ENCODE data around the gene KIF25.
"Not testable (repeated sequence)": the region's sequence is repeated elsewhere in the genome, so short reads cannot be mapped to it uniquely, and the experiment has no call there.

Gene KIF25

GRCh38 chr6:167996424-167997199 is 859 bp upstream of the KIF25 start:
- no peak for DNase-seq

GRCh38 chr6:167998215-167998614 is 744 bp downstream of the KIF25 start:
- no peak for DNase-seq

GRCh38 chr6:168000198-168001028 is 2.9 kb downstream of the KIF25 start:
- no peak for DNase-seq

GRCh38 chr6:168001029-168001332 is 3.5 kb downstream of the KIF25 start:
- DNase-seq: no peak

- not testable (repeated sequence) for DNase-seq
Measured at GRCh38 chr6:168001514-168001913, 4.0 kb downstream of the KIF25 start.

- no peak for DNase-seq
Measured at GRCh38 chr6:168002804-168003203, 5.3 kb downstream of the KIF25 start.

- no peak for DNase-seq
Measured at GRCh38 chr6:168004023-168004422, 6.6 kb downstream of the KIF25 start.

GRCh38 chr6:168004945-168005344 is 7.5 kb downstream of the KIF25 start:
- DNase-seq: no peak

GRCh38 chr6:168005796-168006195 is 8.3 kb downstream of the KIF25 start:
- no peak for DNase-seq

- DNase-seq: no peak
Measured at GRCh38 chr6:168007592-168008338, 10.3 kb downstream of the KIF25 start.

- DNase-seq: no peak
Measured at GRCh38 chr6:168009331-168009730, 11.9 kb downstream of the KIF25 start.

GRCh38 chr6:168011291-168011690 is 13.8 kb downstream of the KIF25 start:
- no peak for DNase-seq

- DNase-seq: no peak
Measured at GRCh38 chr6:168012431-168013249, 15.2 kb downstream of the KIF25 start.

- DNase-seq: no peak
Measured at GRCh38 chr6:168013250-168013915, 15.9 kb downstream of the KIF25 start.

GRCh38 chr6:168014428-168014827 is 17.0 kb downstream of the KIF25 start:
- no peak for DNase-seq

GRCh38 chr6:168015009-168015408 is 17.5 kb downstream of the KIF25 start:
- DNase-seq: no peak

- DNase-seq: no peak
Measured at GRCh38 chr6:168015482-168016175, 18.2 kb downstream of the KIF25 start.

- DNase-seq: no peak
Measured at GRCh38 chr6:168016176-168016620, 18.7 kb downstream of the KIF25 start.

- no peak for DNase-seq
Measured at GRCh38 chr6:168016721-168017525, 19.5 kb downstream of the KIF25 start.

GRCh38 chr6:168017629-168018028 is 20.2 kb downstream of the KIF25 start:
- DNase-seq: no peak

GRCh38 chr6:168018664-168019063 is 21.2 kb downstream of the KIF25 start:
- DNase-seq: no peak
